DMS153 (cell line): ENCODE data around the gene PDZD2.

Experiments
- DNase-seq: peaks from one replicate; lab custom pipeline; 2025; lab: John Stamatoyannopoulos, UW

The PDZD2 gene

DNA sequence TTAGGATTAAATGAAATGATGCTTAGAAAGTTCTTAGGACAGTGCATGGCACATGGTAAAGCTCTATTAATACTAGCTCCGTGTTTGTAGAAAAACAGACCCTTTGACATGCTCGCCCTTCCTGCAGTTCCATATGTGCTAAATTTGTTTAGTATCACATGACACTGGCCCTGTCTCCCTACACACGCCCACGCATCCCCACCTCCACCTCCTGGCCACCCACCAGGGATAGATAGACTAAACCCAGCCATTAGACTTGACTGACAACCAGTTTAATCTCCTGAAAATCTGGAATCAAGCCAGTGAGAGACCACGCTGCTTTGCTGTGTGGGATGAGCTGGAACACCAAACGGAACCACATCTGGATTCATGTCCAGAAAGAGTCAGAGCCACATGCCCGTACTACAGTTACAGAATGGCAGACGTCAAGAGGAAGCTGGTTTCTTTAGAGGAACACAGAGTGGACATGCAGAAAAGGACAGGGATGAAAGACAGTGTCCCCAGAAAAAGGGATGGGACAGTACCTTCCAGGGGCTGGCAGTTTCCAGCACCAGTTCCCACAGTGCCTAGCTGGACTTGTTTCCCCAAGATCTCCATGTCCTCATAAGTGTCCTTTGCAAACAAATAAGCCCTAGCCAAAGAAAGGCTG, 186.1 kb downstream of the PDZD2 start:
- no peak for DNase-seq

DNA sequence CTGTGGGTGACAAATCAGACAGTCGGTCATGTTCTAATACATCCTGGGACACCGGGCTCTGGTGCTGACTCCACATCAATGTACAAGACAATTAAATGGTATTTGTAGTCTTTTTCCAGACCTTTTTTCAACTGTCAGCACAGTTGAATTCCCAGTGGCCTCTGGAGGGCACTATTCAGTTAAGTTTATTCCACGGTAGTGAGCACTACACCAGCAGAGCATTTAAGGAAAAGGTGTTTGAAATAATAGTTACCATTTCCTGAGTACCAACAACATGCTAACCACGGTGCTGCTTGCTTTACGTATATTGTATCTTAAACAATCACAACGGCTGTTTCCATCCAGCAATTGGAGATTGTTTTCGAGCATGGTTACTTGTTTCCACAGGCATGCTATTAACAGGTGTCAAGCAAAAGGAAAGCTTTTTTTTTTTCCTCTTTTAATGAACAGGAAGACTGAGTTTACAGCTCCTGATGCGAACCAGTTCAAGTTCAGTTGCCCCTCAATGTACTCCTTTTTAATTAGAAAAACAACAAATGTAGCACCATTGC, 186.7 kb downstream of the PDZD2 start:
- peak; percentile 65 for DNase-seq

GRCh38 chr5:31827867-31828266, 188.9 kb downstream of the PDZD2 start:
- no peak for DNase-seq

GRCh38 chr5:31832966-31833365, 194.0 kb downstream of the PDZD2 start:
- DNase-seq, result no peak

DNA sequence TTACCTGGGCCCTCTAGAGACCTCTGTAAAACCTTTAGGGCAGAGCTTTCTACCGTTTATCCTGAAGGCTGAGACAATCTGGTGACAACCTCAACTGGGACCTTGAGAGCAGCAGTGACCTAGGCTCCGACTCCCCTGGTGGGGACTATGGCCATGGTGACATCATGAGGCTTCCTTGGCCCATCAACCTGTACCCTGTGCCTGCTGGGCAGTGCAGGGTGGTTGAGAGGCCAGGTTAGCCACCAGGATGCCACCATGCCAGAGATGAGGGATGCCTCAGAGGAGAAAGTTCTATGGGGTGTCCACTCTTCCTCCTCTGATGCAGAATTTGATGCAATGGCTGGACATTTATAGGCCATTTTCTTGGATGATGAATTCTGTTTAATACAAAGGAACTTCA, 194.8 kb downstream of the PDZD2 start:
- DNase-seq, result no peak

- DNase-seq, result no peak
Observed at GRCh38 chr5:31844622-31845345, 205.9 kb downstream of the PDZD2 start.

DNA sequence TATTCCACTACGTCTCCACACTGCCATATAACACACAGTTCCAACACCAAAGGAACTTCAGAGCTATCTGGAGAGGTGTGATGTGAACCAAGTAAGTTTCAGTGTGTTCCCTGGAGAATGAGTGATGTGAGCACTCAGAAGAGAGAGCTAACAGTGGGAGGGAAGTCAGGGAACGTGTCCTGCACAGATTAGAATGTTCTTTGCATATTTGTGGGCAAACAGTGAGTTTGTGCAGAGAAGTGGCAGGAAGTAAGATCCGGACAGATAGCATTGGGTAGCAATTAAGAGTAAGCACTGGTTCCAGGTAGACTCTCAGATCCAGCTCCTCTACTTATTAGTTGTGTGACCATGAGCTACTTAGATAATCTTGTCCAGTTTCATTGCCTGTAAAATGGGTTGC, 206.4 kb downstream of the PDZD2 start:
- no peak for DNase-seq

GRCh38 chr5:31846934-31847333, 208.0 kb downstream of the PDZD2 start:
- no peak for DNase-seq

GRCh38 chr5:31847354-31847753, 208.4 kb downstream of the PDZD2 start:
- no peak for DNase-seq

DNA sequence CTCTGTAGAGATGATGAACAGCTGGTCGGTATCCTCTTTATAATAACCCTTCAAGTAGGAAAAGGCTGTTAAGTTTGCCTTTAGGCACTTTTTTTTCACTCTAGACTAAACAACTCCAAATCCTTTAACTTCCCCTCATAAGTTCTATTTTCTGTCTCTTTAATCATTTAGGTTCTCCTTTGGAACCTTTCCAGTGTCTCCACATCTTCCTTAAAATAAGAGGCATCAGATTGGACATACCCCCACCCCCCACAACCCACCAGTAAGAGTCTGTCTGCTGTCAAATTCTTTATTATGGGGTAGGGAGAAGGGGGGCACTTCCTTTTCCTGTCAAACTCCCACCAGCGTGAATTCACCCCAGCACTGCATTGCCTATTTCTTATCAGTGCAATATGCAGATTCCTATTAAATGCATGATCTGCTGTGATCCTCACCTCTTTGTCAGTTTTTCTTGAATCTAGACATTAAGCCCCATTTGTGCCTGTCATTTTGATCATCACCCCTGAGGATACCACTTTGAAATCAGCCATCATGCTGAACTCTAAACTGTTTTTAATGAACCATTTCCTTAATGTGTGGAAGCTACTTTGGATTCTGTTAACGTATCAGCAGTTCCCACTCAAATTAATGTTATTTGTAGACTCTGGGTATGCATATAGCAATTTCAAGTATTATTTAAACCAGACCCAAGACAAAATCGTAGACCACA, 212.2 kb downstream of the PDZD2 start:
- DNase-seq, result no peak

DNA sequence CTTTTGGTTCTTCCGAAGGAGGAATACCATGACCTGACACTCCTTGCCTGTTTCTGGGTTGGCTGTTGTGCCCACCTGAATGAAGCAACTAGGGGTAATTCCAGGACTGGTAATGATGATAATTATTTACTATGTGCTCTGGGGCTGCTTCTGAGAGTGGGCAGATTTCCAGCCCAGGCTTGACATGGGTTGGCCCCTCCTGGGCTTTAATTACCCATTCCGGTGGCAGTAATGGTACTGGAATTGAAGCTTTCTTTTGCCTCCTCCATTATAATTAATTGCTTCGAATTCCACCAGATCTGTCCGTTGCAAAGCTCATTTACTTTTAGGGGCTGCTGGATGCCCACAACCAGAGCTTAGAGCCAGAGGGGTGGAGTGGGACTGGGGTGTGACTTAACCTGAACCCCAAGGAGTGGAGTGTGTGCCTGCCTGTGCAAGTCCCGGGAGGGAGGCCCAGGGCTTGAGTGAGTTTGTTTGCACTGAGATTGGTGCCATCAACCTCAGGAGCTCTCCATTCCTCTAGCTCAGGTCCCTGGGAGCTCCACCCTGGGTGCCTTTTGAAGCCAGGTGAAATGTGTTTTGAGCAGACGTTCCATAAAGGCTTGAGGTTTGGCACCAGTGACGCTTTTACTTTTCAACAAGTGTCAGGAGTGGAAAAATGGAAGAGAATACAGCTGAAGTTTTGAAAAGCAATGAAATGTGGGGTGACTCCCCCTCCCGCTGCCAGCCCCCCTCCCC, 214.6 kb downstream of the PDZD2 start:
- no peak for DNase-seq

DNA sequence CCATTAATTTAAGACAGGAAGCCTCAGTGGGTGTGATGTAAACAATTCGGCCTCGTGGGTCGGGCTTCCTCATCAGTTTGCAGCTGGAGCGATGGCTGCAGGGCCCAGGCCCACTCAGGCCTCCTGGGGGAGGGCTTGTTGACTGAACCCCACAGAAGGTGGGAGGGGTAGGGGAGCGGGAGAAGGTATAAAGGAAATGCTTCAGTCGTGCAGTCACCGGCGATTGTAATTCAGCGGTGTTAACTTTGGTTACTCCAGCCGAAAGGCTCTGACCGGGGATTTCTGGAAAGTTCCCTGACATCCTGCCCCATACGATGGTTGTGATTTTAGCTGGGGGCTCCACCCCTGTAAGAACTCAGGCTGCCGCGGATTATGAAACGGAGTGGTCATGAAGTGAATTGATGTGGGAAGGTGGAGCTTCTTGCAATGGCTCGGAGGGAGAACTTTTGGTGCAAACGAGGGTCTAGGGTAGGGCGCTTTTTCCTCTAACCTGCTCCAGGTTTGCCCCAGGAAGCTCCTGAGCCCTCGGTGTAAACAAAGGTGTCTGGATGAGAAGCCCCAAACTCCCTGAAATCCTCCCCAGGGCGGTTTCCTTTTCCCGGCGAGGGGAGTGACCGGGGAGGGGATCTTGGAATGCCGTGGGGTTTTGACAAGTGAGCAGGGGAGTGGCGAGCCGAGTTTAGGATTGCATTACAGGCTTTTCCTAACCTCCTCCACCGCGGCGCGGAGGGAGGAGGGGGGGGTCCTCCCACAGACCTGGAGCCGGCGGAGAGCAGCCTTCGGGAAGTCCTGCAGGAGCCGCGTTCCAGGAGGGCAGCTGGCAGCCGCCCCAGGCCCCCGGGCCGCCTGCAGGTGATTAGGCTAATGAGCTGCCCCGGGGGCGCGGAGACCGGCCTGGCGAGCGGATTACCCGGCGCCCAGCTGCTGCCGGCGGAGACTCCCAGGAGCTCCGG, 215.5 kb downstream of the PDZD2 start:
- no peak for DNase-seq

- no peak for DNase-seq
Observed at GRCh38 chr5:31855134-31856040, 216.5 kb downstream of the PDZD2 start.

DNA sequence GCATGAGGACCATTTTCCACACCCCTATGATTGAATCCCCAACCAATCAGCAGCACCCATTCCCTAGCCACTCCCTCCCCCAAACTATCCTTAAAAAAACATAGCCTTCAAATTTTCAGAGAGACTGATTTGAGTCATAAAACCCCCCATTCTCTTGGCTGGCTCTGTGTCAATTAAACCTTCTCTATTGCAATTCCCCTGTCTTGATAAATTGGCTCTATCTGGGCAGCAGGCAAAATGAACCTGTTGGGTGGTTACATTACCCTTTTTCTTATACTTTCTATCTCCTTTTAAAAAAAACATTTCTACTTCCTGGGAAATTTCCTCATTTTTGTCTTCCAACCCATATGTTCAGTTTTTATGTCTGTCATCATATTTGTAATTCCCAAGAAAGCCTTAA, 220.2 kb downstream of the PDZD2 start:
- no peak for DNase-seq

DNA sequence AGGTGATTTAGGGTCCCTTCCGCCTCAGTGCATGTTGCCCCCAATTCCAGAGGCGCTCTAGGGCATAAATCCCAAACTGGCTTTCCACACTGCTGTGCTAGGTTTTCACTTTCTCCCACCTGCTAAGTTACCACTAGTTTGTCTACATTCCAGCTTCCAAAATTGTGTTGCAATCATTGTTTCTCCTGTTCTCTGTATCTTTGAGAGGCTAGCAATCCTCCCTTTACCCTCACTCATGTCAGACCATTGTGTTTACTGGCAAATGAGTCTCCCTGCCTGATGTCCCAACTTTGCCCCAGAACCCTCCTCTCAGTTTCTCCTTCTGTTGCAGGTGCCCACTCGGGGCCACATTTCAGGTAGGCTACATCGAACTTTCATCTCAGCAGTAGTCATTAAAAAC, 221.3 kb downstream of the PDZD2 start:
- no peak for DNase-seq

DNA sequence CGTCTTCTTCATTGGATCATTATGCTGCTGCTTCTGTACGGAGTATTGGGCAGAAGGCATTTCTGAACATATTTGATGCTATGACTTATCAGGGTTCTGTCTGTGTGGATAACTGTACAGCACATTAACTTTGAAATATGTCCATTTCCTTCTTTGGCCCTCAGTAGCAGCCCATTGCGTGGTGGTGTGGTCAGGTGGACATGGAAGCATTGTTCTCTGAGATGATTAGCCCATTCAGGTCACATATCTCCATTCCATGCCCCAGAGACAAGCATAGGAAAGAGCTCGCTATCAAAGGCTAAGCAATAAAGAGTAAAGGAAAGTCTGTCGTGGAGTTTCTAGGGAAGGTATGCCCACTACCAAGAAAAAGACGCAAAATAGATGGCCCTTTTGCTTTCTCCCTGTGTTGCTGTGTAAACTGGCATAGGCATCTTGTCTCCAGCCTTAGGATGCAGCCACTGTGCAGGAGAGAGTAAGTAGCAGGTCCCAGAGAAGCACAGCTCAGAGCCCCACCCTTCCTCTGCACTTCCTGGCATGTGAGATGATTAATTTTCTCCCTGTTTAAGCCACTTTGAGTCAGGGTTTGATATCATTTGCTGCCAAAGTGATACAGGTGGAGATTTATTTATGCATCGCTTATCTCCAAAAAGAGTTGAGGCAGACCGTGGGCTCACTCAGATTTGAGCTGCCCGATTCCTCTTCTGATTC, 221.9 kb downstream of the PDZD2 start:
- no peak for DNase-seq

- no peak for DNase-seq
Observed at GRCh38 chr5:31861601-31862000, 222.7 kb downstream of the PDZD2 start.

DNA sequence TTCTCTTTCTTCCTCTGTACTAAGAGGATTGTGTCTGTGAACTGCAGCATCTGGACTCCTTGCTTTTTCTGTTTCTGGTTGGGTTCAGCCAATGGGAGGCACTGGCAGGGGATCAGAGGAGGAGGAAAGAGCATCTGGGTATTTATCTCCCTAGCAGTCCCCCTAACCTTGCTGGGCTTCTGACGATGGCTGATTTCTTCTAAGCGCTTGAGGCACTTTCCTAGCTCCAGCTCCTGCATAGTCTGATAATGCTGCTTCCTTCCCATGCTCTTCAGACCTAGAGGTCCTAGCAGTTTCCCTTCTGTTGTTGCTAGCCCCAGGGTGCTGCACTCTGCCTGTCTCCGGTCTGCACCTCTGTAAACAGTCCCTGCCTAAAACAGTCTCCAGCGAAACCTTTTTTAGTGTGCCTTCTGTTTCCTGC, 225.1 kb downstream of the PDZD2 start:
- DNase-seq, result no peak

GRCh38 chr5:31866166-31866565, 227.2 kb downstream of the PDZD2 start:
- no peak for DNase-seq
